ENCODE results near the gene RNF41. TPM values are rescaled to one million over a fixed set of nuclear protein-coding genes. Genes with fewer than 3 reads are reported as not detected.

Gene RNF41
- total RNA-seq, 1 experiment from 2014 or later, result 57.4 TPM

- TF ChIP-seq NR1H2 (CRISPR knock-in tag; IDR thresholded peaks at IDR 0.05), result no peak
Measured at GRCh38 chr12:56223571-56224101, 1.9 kb upstream of the RNF41 start (continued).

- no peaks in the 10 kb centered on the region for H3K27me3 Mint-ChIP-seq (ENCODE audit: low read depth)
- peak overlapping the region; percentile 100 for H3K27ac Mint-ChIP-seq
Measured at GRCh38 chr12:56222531-56222895, 791 bp upstream of the RNF41 start.

GRCh38 chr12:56221232-56221756 is 428 bp downstream of the RNF41 start:
- Mint-ChIP-seq H3K27me3 (ENCODE audit: low read depth) (no peaks in the 10 kb centered on the region), H3K4me1 (peaks cover 33% of the 10 kb centered on the region), H3K36me3 (peaks cover 20% of the 10 kb centered on the region), H3K9me3 (no peaks in the 10 kb centered on the region), H3K4me3 (peak overlapping the region; percentile 98), H3K27ac (peak overlapping the region; percentile 100)
- ATAC-seq, result peak; percentile 6
- CTCF ChIA-PET, result interaction anchor here (0.6 to 3.6 kb wide), 32 partner anchors 8 to 483 kb away, joined by 3 to 102 read pairs (median 6); partner anchors contain the start of genes ANKRD52, CNPY2, COQ10A and ERBB3
- DNase-seq (ENCODE audit: low spot score), result peak; percentile 62
- POLR2A ChIA-PET, result interaction anchor here (0.6 to 2.6 kb wide), 30 partner anchors 9 to 416 kb away, joined by 3 to 33 read pairs (median 6); partner anchors contain the start of genes ANKRD52, COQ10A, CS and ESYT1
- TF ChIP-seq NFE2L1 (CRISPR knock-in tag; IDR thresholded peaks at IDR 0.05) (0 out of 2 replicates have a peak, but pooled peaks have one; percentile 39), ZNF219 (CRISPR knock-in tag; IDR thresholded peaks at IDR 0.05; ENCODE audit: borderline replicate concordance) (no peak), ERG (CRISPR knock-in tag; IDR thresholded peaks at IDR 0.05) (no peak), TCF7 (CRISPR knock-in tag; IDR thresholded peaks at IDR 0.05; ENCODE audit: low read depth) (no peak), ETV6 (CRISPR knock-in tag; IDR thresholded peaks at IDR 0.05) (no peak), ZNF396 (CRISPR knock-in tag; IDR thresholded peaks at IDR 0.05; ENCODE audit: borderline replicate concordance) (no peak), EMX1 (CRISPR knock-in tag; IDR thresholded peaks at IDR 0.05) (no peak), OVOL2 (CRISPR knock-in tag; IDR thresholded peaks at IDR 0.05; ENCODE audit: borderline replicate concordance) (no peak), KAT7 (CRISPR knock-in tag; IDR thresholded peaks at IDR 0.05; ENCODE audit: borderline replicate concordance) (no peak), HMGA2 (CRISPR knock-in tag; IDR thresholded peaks at IDR 0.05) (no peak), GABPB1 (CRISPR knock-in tag; IDR thresholded peaks at IDR 0.05) (no peak)

More at GRCh38 chr12:56222531-56222895, 791 bp upstream of the RNF41 start:
- POLR2A ChIA-PET, result interaction anchor here (0.6 to 2.6 kb wide), 24 partner anchors 8 to 484 kb away, joined by 3 to 33 read pairs (median 6); partner anchors contain the start of genes ANKRD52, ATP5F1B, CNPY2 and COQ10A
- Mint-ChIP-seq H3K36me3 (peaks cover 11% of the 10 kb centered on the region), H3K4me3 (peak overlapping the region; percentile 98), H3K9me3 (no peaks in the 10 kb centered on the region), H3K4me1 (peaks cover 33% of the 10 kb centered on the region)
- ATAC-seq (no peak), DNase-seq (ENCODE audit: low spot score) (no peak)
- TF ChIP-seq ATF6 (CRISPR knock-in tag; IDR thresholded peaks at IDR 0.05) (no peak), ETV6 (CRISPR knock-in tag; IDR thresholded peaks at IDR 0.05) (no peak), CREM (CRISPR knock-in tag; IDR thresholded peaks at IDR 0.05) (0 out of 2 replicates have a peak, but pooled peaks have one; percentile 1), ZNF423 (CRISPR knock-in tag; IDR thresholded peaks at IDR 0.05) (no peak), NFYB (CRISPR knock-in tag; conservative IDR thresholded peaks at IDR 0.05; ENCODE audit: low read depth) (no peak), ZMAT4 (CRISPR knock-in tag; IDR thresholded peaks at IDR 0.05) (no peak), ZNF121 (CRISPR knock-in tag; IDR thresholded peaks at IDR 0.05) (no peak), E2F1 (CRISPR knock-in tag; IDR thresholded peaks at IDR 0.05) (0 out of 2 replicates have a peak, but pooled peaks have one; percentile 15), NR2C2 (CRISPR knock-in tag; IDR thresholded peaks at IDR 0.05) (no peak), CTCF (IDR thresholded peaks at IDR 0.05) (no peak), ELF4 (CRISPR knock-in tag; IDR thresholded peaks at IDR 0.05; ENCODE audit: low read depth) (no peak), RELA (CRISPR knock-in tag; IDR thresholded peaks at IDR 0.05; ENCODE audit: borderline replicate concordance) (no peak), ZNF317 (CRISPR knock-in tag; IDR thresholded peaks at IDR 0.05; ENCODE audit: borderline replicate concordance, low read depth) (no peak), KAT7 (CRISPR knock-in tag; IDR thresholded peaks at IDR 0.05; ENCODE audit: borderline replicate concordance) (no peak)
- CTCF ChIA-PET, result interaction anchor here (0.6 to 3.6 kb wide), 26 partner anchors 8 to 484 kb away, joined by 3 to 102 read pairs (median 6); partner anchors contain the start of genes ANKRD52, COQ10A, ESYT1 and PA2G4

All from WTC11 (cell line).